HepG2 (cell line): ENCODE results near the gene PTCRA. TPM values are rescaled to one million over a fixed set of nuclear protein-coding genes. Genes with fewer than 3 reads are reported as not detected.

Source experiments
- ADNP ChIP-seq: sonication (generic); formaldehyde crosslinking; IDR thresholded peaks from 2 replicates; pipeline ENCODE4 v1.4.0; 2020; ENCODE audit warnings: missing genetic modification reagents
- CENPT ChIP-seq: sonication (generic); formaldehyde crosslinking; IDR thresholded peaks from 2 replicates; pipeline ENCODE4 v1.8.0; 2022; ENCODE audit warnings: low read depth, mild to moderate bottlenecking, moderate library complexity, missing genetic modification reagents
- CTCF ChIP-seq: sonication (generic); formaldehyde crosslinking; IDR thresholded peaks from 2 replicates; pipeline ENCODE4 v1.5.0; 2020; ENCODE audit warnings: mild to moderate bottlenecking, missing genetic modification reagents, moderate library complexity
- EZH2 ChIP-seq: conservative IDR thresholded peaks from 2 replicates; pipeline ENCODE4 v1.6.1; 2012; ENCODE audit warnings: mild to moderate bottlenecking, low read depth, low read length, moderate library complexity
- HMG20B ChIP-seq: conservative IDR thresholded peaks from 2 replicates; pipeline ENCODE4 v1.6.1; 2016; ENCODE audit warnings: missing genetic modification reagents, missing compliant biosample characterization
- KLF13 ChIP-seq: sonication (generic); formaldehyde crosslinking; IDR thresholded peaks from 2 replicates; pipeline ENCODE4 v1.4.0; 2020; ENCODE audit warnings: mild to moderate bottlenecking, missing genetic modification reagents
- NAIF1 ChIP-seq: sonication (generic); formaldehyde crosslinking; IDR thresholded peaks from 2 replicates; pipeline ENCODE4 v1.5.0; 2020; ENCODE audit warnings: mild to moderate bottlenecking, missing genetic modification reagents, borderline replicate concordance
- NPAS2 ChIP-seq: sonication (generic); formaldehyde crosslinking; IDR thresholded peaks from 2 replicates; pipeline ENCODE4 v1.8.0; 2022; ENCODE audit warnings: mild to moderate bottlenecking, missing genetic modification reagents, borderline replicate concordance
- STAT5B ChIP-seq: sonication (generic); formaldehyde crosslinking; IDR thresholded peaks from 2 replicates; pipeline ENCODE4 v1.4.0; 2020; ENCODE audit warnings: missing genetic modification reagents
- TBL1XR1 ChIP-seq: fragments of 150-350 bp; IDR thresholded peaks from 2 replicates; pipeline ENCODE4 v1.6.1; 2014; ENCODE audit warnings: borderline replicate concordance, low read length; ENCODE audit not compliant: partially characterized antibody
- TEF ChIP-seq: sonication (generic); formaldehyde crosslinking; IDR thresholded peaks from 2 replicates; pipeline ENCODE4 v1.5.0; 2020; ENCODE audit warnings: missing genetic modification reagents
- TGIF2 ChIP-seq: IDR thresholded peaks from 2 replicates; pipeline ENCODE4 v1.6.1; 2016; ENCODE audit warnings: control low read depth, missing compliant biosample characterization
- TIGD3 ChIP-seq: sonication (generic); formaldehyde crosslinking; IDR thresholded peaks from 2 replicates; pipeline ENCODE4 v1.5.1; 2020; ENCODE audit warnings: mild to moderate bottlenecking, missing genetic modification reagents, borderline replicate concordance
- ZHX1 ChIP-seq: sonication (generic); formaldehyde crosslinking; IDR thresholded peaks from 2 replicates; pipeline ENCODE4 v1.8.1; 2022; ENCODE audit warnings: low read depth, mild to moderate bottlenecking, missing genetic modification reagents
- ZNF124 ChIP-seq: sonication (generic); formaldehyde crosslinking; IDR thresholded peaks from 2 replicates; pipeline ENCODE4 v1.4.0; 2020; ENCODE audit warnings: missing genetic modification reagents
- ZNF512B ChIP-seq: sonication (generic); formaldehyde crosslinking; IDR thresholded peaks from 2 replicates; pipeline ENCODE4 v1.5.1; 2020; ENCODE audit warnings: missing genetic modification reagents, mild to moderate bottlenecking, borderline replicate concordance
- ZNF530 ChIP-seq: sonication (generic); formaldehyde crosslinking; IDR thresholded peaks from 2 replicates; pipeline ENCODE4 v1.5.0; 2020; ENCODE audit warnings: low read depth, mild to moderate bottlenecking, missing genetic modification reagents
- ZNF549 ChIP-seq: sonication (generic); formaldehyde crosslinking; IDR thresholded peaks from 2 replicates; pipeline ENCODE4 v1.5.0; 2020; ENCODE audit warnings: missing genetic modification reagents
- ZNF598 ChIP-seq: sonication (generic); formaldehyde crosslinking; IDR thresholded peaks from 2 replicates; pipeline ENCODE4 v1.5.1; 2020; ENCODE audit warnings: mild to moderate bottlenecking, missing genetic modification reagents, borderline replicate concordance
- ZNF850 ChIP-seq: sonication (generic); formaldehyde crosslinking; conservative IDR thresholded peaks from 2 replicates; pipeline ENCODE4 v1.9.0; 2021; ENCODE audit warnings: mild to moderate bottlenecking, missing genetic modification reagents
- polyA plus RNA-seq, 8 experiments: library from polyadenylated mRNA; depleted of rRNA in 3 of 8; stranded (reverse) in 7 of 8; unstranded in 1 of 8; fragments of >200 nt; fragmentation: Illumina TruSeq in 4 of 8; extraction: Trizol in 4 of 8; gene quantifications; 2 replicates each; pipeline versions ENCODE4 v1.2.1 to v1.2.3, GENCODE V29; 2011 to 2016; ENCODE audit warnings: low read depth in 4 of 8, missing spikeins in 1 of 8, mixed read lengths in 1 of 8; ENCODE audit not compliant: insufficient read depth in 1 of 8
- total RNA-seq, 5 experiments: library from RNA; depleted of rRNA; stranded (reverse); fragments of >200 nt; fragmentation: Illumina TruSeq; extraction: Trizol; gene quantifications; 2 replicates each; pipeline ENCODE4 v1.2.3, GENCODE V29; 2016; ENCODE audit warnings: low read depth in 1 of 5

PTCRA gene
- total and polyA plus RNA-seq, 2 of the 13 experiments (the other 11 are each of a cell fraction or from before 2014, with no cell fraction given), result not detected

GRCh38 chr6:42960243-42961019 is 44.6 kb downstream of the PTCRA start, which contains the start of gene GNMT (continued):
- TF ChIP-seq CTCF (peak; percentile 66), ZNF549 (no peak), ZNF124 (CRISPR knock-in tag) (no peak; the same call in 1 of the 2 replicates), ADNP (CRISPR knock-in tag) (no peak), NAIF1 (CRISPR knock-in tag) (no peak), TEF (no peak), TIGD3 (CRISPR knock-in tag) (peak; percentile 76; the same call in 1 of the 2 replicates), CENPT (CRISPR knock-in tag) (0 out of 2 replicates have a peak, but pooled peaks have one; percentile 40), TGIF2 (CRISPR knock-in tag) (peak; percentile 97), ZNF530 (CRISPR knock-in tag) (no peak), ZNF512B (CRISPR knock-in tag) (peak; percentile 40; the same call in 1 of the 2 replicates), TBL1XR1 (no peak), EZH2 (no peak), ZNF598 (peak; percentile 95), ZNF850 (CRISPR knock-in tag) (no peak), KLF13 (CRISPR knock-in tag) (no peak), NPAS2 (no peak), STAT5B (CRISPR knock-in tag) (no peak), ZHX1 (CRISPR knock-in tag) (no peak; the same call in none of the 2 replicates), HMG20B (CRISPR knock-in tag) (no peak; the same call in 1 of the 2 replicates)
